GM12875 (cell line): ENCODE measurements around the gene DCAF8L1.
"Not testable (repeated sequence)": the region's sequence is repeated elsewhere in the genome, so short reads cannot be mapped to it uniquely, and the experiment has no call there.

Experiments
- H3K4me3 ChIP-seq: one replicate; pipeline ENCODE4 v1.5.1; 2011; ENCODE audit warnings: low read depth, low read length, control low read depth
- TF ChIP-seq, protein P1 (sequence below): IDR thresholded peaks from 2 replicates; pipeline ENCODE4 v1.5.1; 2011; ENCODE audit warnings: low read depth, mild to moderate bottlenecking, control low read depth, inconsistent platforms, low read length, moderate library complexity, borderline replicate concordance; ENCODE audit not compliant: insufficient read depth

DCAF8L1 gene

DNA sequence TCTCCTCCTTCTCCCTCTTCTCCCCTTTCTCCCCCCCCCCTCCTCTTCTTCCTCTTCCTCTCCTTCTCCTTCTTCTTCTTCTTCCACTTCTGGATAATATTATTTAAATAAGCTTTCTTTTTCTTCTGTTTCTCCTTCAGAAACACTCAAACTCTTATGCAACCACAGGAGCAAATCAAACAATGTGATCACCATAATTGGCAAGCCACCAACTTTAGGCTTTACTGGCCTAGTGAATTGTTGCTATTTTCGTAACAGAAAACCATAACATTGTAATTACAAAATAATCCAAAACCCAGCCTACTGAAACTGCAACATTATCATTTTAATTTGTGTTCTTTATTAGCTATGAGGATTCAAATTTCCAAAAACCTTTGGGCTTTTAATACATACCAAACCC, 14.3 kb downstream of the DCAF8L1 start:
- H3K4me3 ChIP-seq, result no peak overlapping the region
- TF ChIP-seq, protein P1, sequence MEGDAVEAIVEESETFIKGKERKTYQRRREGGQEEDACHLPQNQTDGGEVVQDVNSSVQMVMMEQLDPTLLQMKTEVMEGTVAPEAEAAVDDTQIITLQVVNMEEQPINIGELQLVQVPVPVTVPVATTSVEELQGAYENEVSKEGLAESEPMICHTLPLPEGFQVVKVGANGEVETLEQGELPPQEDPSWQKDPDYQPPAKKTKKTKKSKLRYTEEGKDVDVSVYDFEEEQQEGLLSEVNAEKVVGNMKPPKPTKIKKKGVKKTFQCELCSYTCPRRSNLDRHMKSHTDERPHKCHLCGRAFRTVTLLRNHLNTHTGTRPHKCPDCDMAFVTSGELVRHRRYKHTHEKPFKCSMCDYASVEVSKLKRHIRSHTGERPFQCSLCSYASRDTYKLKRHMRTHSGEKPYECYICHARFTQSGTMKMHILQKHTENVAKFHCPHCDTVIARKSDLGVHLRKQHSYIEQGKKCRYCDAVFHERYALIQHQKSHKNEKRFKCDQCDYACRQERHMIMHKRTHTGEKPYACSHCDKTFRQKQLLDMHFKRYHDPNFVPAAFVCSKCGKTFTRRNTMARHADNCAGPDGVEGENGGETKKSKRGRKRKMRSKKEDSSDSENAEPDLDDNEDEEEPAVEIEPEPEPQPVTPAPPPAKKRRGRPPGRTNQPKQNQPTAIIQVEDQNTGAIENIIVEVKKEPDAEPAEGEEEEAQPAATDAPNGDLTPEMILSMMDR, result no peak

DNA sequence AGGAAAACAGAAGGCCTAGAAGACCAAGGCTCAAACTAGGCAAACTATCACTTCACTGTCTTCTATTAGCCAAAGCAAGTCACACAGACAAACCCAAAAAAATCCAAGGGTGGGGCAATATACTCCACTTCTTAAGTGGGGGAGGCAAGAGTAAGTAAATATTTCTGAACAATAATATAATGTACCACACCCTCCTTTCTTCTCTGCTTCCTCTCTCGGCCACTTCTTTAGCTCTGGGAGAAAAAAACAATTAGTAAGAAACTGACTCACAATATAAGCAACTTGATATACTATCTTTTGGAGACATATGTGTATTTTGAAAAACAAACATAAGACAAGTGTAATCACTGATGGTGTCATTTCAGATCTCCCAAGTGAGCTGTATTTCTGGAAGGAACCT, 14.8 kb downstream of the DCAF8L1 start:
- H3K4me3 ChIP-seq, result no peak overlapping the region
- TF ChIP-seq, protein P1, result no peak

DNA sequence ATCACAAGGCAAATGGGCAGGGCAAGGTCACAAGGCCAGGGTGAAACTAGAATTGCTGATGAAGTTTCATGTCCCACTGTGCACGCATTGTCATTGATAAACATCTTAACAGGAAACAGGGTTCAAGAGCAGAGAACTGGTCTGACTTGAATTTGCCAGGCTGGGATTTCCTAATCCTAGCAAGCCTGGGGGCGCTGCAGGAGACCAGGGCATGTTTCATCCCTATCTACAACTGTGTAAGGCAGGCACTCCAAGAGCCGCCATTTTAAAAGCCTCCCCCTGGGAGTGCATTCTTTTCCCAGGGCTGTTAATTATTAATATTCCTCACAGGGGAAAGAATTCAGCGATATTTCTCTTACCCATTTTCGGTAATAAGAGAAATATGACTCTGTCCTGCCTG, 15.9 kb downstream of the DCAF8L1 start:
- H3K4me3 ChIP-seq, result not testable (repeated sequence)

DNA sequence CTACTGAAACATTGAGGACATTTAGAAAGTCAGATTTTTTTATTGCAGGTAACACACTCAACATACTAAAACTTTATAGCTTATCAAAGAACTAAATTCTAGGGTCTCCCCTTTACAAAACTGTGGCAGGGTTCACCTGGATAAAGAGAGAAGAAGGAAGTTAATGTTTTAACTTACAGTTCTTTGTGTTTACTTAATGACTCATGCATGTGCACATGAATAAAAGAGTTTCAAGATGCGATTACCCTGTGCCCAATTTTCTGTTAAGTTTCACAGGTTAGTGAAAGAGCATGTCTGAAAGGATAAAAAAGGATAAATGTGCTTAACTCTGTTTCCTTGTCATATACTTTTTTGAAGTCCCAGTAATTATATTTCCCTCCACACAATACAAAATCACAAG, 16.8 kb downstream of the DCAF8L1 start:
- TF ChIP-seq, protein P1, result no peak
- H3K4me3 ChIP-seq, result no peak overlapping the region

DNA sequence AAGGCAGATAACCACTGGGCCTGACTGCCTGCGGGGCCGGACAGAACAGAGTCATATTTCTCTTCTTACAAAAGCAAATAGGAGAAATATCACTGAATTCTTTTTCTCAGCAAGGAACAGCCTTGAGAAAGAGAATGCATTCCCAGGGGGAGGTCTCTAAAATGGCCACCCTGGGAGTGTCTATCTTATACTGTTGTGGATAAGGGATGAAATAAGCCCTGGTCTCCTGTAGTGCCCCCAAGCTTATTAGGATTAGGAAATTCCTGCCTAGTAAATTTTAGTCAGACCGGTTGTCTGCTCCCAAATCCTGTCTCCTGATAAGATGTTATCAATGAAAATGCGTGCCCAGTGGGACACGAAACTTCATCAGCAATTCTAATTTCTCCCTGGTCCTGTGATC, 20.8 kb downstream of the DCAF8L1 start:
- not testable (repeated sequence) for H3K4me3 ChIP-seq

DNA sequence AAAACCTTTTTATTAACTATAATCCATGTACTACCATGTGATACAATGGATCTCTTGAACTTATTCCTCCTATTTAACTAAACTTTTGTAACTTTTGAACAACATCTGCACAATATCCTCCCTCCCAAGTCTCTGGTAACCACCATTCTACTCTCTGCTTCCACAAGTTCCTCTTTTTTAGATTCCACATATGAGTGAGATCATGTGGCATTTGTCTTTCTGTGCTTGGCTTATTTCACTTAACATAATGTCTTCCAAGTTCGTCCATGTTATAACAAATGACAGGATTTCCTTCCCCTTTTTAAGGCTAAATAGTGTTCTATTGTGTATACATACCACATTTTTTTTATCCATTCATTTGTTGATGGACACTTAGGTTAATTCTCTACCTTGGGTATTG, 28.1 kb downstream of the DCAF8L1 start:
- no peak overlapping the region for H3K4me3 ChIP-seq
- TF ChIP-seq, protein P1, result no peak

DNA sequence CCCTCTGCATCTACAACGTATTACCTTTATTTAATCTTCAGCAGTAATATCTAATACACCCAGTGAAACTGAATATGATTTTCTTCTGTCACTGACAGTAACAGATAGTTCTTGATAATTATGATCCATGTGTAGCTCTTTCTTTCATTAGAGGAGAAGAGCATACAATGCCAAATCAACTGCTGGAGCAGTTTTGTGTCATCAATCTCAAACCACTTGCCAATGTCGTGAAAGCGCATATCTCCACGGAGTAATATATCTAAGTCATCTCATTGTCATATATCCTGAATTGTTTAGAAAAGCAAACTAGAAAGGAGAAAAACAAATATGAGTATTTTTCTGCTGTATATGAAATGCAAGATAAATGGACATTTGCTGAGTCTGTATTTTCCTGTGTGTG, 47.9 kb downstream of the DCAF8L1 start:
- TF ChIP-seq, protein P1, result no peak
- H3K4me3 ChIP-seq, result no peak overlapping the region
